Measurements from ENCODE around the gene SCRT2. TPM values are rescaled to one million over a fixed set of nuclear protein-coding genes. Genes with fewer than 3 reads are reported as not detected.

The SCRT2 gene
- total RNA-seq, 2 experiments from 2014 or later, result not detected

- POLR2A ChIA-PET, result interaction anchor here (0.5 kb wide), 1 partner anchor 162 kb away, joined by 3 read pairs; no protein-coding TSS in a partner anchor
- Mint-ChIP-seq H3K36me3 (no peaks in the 10 kb centered on the region), H3K4me3 (no peak overlapping the region), H3K27me3 (peaks cover 45% of the 10 kb centered on the region), H3K9me3 (peaks cover 1% of the 10 kb centered on the region), H3K27ac (no peak overlapping the region), H3K4me1 (no peaks in the 10 kb centered on the region)
- ATAC-seq (ENCODE audit: low read depth) (no peak), DNase-seq (no peak)
These were observed 60.1 kb downstream of the SCRT2 start for GRCh38 chr20:615514-615913.

- DNase-seq (no peak), ATAC-seq (ENCODE audit: low read depth) (no peak)
- POLR2A ChIA-PET, result no interaction called here
- Mint-ChIP-seq H3K4me1 (peaks cover 2% of the 10 kb centered on the region), H3K27ac (no peak overlapping the region), H3K9me3 (no peaks in the 10 kb centered on the region), H3K27me3 (peaks cover 50% of the 10 kb centered on the region), H3K36me3 (no peaks in the 10 kb centered on the region), H3K4me3 (no peak overlapping the region)
These were observed 63.8 kb downstream of the SCRT2 start for GRCh38 chr20:611843-612185.

Other genes starting within 250 kb of the SCRT2 start
- gene TBC1D20, start 213.3 kb downstream of the SCRT2 start, total RNA-seq, result 10 to 100 TPM; 36.8 to 38.0 TPM
- 100 to 1,000 TPM; 113 to 114 TPM for gene CSNK2A1, start 132.0 kb downstream of the SCRT2 start, total RNA-seq
- gene TCF15, start 65.5 kb downstream of the SCRT2 start, total RNA-seq, result not detected
- gene SRXN1, start 22.6 kb downstream of the SCRT2 start, total RNA-seq, result 10 to 100 TPM; 11.6 to 11.7 TPM
- gene SLC52A3, start 92.7 kb upstream of the SCRT2 start, total RNA-seq, result not detected
- 10 to 100 TPM; 44.5 to 50.6 TPM for gene FAM110A, start 157.9 kb upstream of the SCRT2 start, total RNA-seq
- gene ANGPT4, start 240.5 kb upstream of the SCRT2 start, total RNA-seq, result not detected

Data from activated naive CD8-positive, alpha-beta T cell treated with anti-CD3 and anti-CD28 coated beads, Interleukin-2, amount 10 ng/mL, durations not matched to agents 7 days and 5 days (primary cell).